GM12873 (cell line): Measurements from ENCODE around the gene CYP39A1.

Experiments
- TF ChIP-seq, protein P1 (sequence below): IDR thresholded peaks from 2 replicates; pipeline ENCODE4 v1.5.1; 2012; ENCODE audit warnings: low read depth, mild to moderate bottlenecking, moderate library complexity, low read length, control low read depth; ENCODE audit not compliant: insufficient read depth; ENCODE audit errors: missing control alignments

The CYP39A1 gene

DNA sequence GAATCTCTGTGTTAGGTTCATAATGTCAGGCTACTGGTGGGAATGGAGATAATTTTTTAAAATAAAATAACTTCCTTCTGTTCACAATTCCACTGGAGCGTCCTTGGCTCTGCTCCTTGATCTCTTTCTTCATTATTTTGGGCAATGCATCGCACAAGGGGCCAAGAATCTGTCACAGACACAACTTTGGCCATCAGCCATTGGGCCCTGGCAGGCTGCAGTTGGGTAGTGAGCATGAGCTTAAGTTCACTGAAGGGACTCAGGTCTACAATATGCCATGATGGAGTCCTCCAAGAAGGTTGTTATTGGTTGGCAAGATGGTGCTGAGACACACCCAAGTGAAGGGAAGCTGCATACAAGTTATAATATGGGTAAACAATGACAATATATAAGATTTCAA, 40.0 kb downstream of the CYP39A1 start:
- TF ChIP-seq, protein P1, sequence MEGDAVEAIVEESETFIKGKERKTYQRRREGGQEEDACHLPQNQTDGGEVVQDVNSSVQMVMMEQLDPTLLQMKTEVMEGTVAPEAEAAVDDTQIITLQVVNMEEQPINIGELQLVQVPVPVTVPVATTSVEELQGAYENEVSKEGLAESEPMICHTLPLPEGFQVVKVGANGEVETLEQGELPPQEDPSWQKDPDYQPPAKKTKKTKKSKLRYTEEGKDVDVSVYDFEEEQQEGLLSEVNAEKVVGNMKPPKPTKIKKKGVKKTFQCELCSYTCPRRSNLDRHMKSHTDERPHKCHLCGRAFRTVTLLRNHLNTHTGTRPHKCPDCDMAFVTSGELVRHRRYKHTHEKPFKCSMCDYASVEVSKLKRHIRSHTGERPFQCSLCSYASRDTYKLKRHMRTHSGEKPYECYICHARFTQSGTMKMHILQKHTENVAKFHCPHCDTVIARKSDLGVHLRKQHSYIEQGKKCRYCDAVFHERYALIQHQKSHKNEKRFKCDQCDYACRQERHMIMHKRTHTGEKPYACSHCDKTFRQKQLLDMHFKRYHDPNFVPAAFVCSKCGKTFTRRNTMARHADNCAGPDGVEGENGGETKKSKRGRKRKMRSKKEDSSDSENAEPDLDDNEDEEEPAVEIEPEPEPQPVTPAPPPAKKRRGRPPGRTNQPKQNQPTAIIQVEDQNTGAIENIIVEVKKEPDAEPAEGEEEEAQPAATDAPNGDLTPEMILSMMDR: no peak

DNA sequence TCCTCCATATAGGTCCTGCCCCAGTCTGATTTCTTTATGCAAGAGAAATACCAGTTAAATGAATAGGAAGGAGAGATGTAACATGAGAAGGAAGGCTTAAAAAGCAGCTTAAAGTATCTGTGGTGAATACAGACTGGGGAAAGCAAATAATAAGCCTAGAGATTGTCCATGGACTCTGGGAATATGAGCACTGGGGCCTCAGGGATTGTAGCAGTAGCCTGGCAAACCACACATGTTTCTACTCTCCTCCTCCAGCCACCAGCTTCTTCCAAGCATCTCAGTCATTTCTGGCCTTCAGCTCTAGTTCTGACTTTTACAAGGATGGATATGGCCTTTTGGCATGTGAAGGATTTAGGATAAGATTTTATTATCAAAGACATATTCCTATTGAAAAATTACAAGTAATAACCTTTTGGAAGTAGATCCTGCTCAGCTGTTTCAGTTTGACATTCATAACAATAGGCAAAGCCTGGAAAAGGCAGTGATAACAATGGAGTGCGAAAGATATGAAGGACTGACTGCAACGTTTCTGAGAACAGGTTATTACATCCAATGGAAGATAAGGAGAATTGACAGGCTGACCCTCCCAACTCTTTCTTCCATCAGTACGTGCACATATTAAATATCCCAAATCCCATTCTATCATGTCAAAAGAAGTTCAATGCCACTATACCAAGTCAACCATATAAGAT, 41.6 kb downstream of the CYP39A1 start:
- TF ChIP-seq, protein P1: no peak

DNA sequence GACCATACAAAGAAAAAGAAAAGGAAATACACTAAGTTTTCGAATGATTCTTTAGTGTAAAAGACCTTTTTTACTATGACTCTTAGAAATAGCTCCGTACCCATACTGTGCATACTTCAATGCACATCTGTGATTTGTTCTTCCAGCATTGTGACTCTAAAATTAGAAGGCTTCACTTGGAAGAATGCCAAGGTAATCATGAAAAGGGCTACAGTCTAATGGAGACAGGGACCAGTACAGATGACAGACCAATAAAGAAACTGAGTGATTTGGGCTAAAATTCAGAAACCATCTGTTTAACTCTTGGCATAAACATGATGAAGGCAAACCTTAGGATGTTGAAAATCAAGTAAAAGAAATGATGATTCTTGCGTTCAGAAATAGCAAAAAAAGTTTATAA, 46.3 kb downstream of the CYP39A1 start:
- TF ChIP-seq, protein P1: no peak

- TF ChIP-seq, protein P1: no peak
Measured at GRCh38 chr6:46605091-46605797, 47.4 kb downstream of the CYP39A1 start.

DNA sequence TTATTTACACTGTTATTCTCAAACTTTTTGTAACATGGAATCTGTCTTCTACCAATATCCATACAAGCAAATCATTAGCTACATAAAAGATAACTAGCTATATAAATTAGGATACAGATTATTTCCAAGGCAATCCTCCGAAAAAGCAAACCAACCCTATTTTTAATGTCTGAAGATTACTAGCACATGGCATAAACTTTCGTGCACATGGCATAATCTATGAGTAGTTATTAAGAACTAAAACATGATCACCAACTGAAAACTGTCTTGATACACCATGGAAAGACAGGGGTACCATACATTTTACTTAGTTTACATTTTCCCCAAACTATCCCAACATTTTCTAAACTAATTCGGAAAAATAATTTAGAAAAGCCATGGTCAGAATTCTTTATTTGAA, 54.4 kb downstream of the CYP39A1 start:
- TF ChIP-seq, protein P1: no peak

DNA sequence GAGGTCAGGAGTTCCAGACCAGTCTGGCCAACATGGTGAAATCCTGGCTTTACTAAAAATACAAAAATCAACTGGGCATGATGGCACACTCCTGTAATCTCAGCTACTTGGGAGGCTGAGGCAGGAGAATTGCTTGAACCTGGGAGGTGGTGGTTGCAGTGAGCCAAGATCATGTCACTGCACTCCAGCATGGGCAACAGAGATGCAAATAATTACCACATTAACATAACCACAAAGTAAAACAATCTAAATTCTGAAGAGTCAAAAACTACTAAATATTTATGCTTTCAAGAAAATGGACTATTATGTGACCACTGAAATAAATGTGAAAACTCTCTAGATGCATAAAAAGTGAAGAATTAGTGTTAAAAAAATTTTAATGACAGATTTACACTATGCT, 59.9 kb downstream of the CYP39A1 start:
- TF ChIP-seq, protein P1: no peak

- TF ChIP-seq, protein P1: no peak
Measured at GRCh38 chr6:46592046-46592445, 60.6 kb downstream of the CYP39A1 start.
